ENCODE measurements around the gene HIGD2A. TPM values are rescaled to one million over a fixed set of nuclear protein-coding genes. Genes with fewer than 3 reads are reported as not detected.
A peak's percentile ranks its signal among the peaks of the same experiment; 100 is the strongest.
"Not testable (repeated sequence)": the region's sequence is repeated elsewhere in the genome, so short reads cannot be mapped to it uniquely, and the experiment has no call there.

HIGD2A gene
- total RNA-seq, 6 experiments from 2014 or later = 90.4 to 109 (median 105) TPM

- no peak for TF ChIP-seq CTCF (IDR thresholded peaks at IDR 0.05)
- Mint-ChIP-seq H3K4me1 (ENCODE audit: low read depth) (peaks cover 11% of the 10 kb centered on the region), H3K27ac (no peak overlapping the region), H3K4me3 (no peak overlapping the region), H3K36me3 (ENCODE audit: low read depth) (peaks cover 28% of the 10 kb centered on the region; the same call in 1 of the 2 replicates), H3K9me3 (no peaks in the 10 kb centered on the region), H3K27me3 (ENCODE audit: insufficient read depth) (no peaks in the 10 kb centered on the region; the same call in 1 of the 2 replicates)
- DNase-seq = no peak
These were observed 18.0 kb downstream of the HIGD2A start for GRCh38 chr5:176406436-176407052.

- Mint-ChIP-seq H3K4me3 (no peak overlapping the region), H3K9me3 (no peaks in the 10 kb centered on the region), H3K4me1 (ENCODE audit: low read depth) (peaks cover 22% of the 10 kb centered on the region), H3K27me3 (ENCODE audit: insufficient read depth) (no peaks in the 10 kb centered on the region; the same call in 1 of the 2 replicates), H3K36me3 (ENCODE audit: low read depth) (peaks cover 24% of the 10 kb centered on the region; the same call in 1 of the 2 replicates), H3K27ac (no peak overlapping the region)
- TF ChIP-seq CTCF (IDR thresholded peaks at IDR 0.05) = no peak
- no peak for DNase-seq
These were observed 19.1 kb downstream of the HIGD2A start for GRCh38 chr5:176407456-176408251.

- peaks cover 27% of the 10 kb centered on the region for H3K4me1 Mint-ChIP-seq (ENCODE audit: low read depth)
- H3K9me3 Mint-ChIP-seq; DNase-seq; H3K27me3 Mint-ChIP-seq (ENCODE audit: insufficient read depth); H3K4me3 Mint-ChIP-seq; H3K27ac Mint-ChIP-seq: not testable (repeated sequence)
- peaks cover 22% of the 10 kb centered on the region; the same call in 1 of the 2 replicates for H3K36me3 Mint-ChIP-seq (ENCODE audit: low read depth)
These were observed 19.7 kb downstream of the HIGD2A start for GRCh38 chr5:176408252-176408573.

- no peaks in the 10 kb centered on the region for H3K9me3 Mint-ChIP-seq
- H3K27ac Mint-ChIP-seq = no peak overlapping the region
- H3K27me3 Mint-ChIP-seq (ENCODE audit: insufficient read depth) = no peaks in the 10 kb centered on the region; the same call in 1 of the 2 replicates
- peaks cover 22% of the 10 kb centered on the region; the same call in 1 of the 2 replicates for H3K36me3 Mint-ChIP-seq (ENCODE audit: low read depth)
- no peak overlapping the region for H3K4me3 Mint-ChIP-seq
- H3K4me1 Mint-ChIP-seq (ENCODE audit: low read depth) = peaks cover 31% of the 10 kb centered on the region
- TF ChIP-seq CTCF (IDR thresholded peaks at IDR 0.05) = no peak
- no peak for DNase-seq
These were observed 20.0 kb downstream of the HIGD2A start for GRCh38 chr5:176408590-176408989.

- Mint-ChIP-seq H3K4me1 (ENCODE audit: low read depth) (peaks cover 43% of the 10 kb centered on the region), H3K4me3 (no peak overlapping the region), H3K36me3 (ENCODE audit: low read depth) (peaks cover 22% of the 10 kb centered on the region; the same call in 1 of the 2 replicates), H3K27me3 (ENCODE audit: insufficient read depth) (no peaks in the 10 kb centered on the region; the same call in 1 of the 2 replicates), H3K9me3 (no peaks in the 10 kb centered on the region), H3K27ac (peak overlapping the region; percentile 18; the same call in 1 of the 2 replicates)
- TF ChIP-seq CTCF (IDR thresholded peaks at IDR 0.05) = no peak
- DNase-seq = no peak
These were observed 21.2 kb downstream of the HIGD2A start for GRCh38 chr5:176409765-176410164.
